Stimulated activated CD4-positive, alpha-beta T cell treated with anti-CD3 and anti-CD28 coated beads, Interleukin-15, amount 100 ng/mL, for 1 hour (primary cell): ENCODE measurements around the gene PRKAR2A.
"Not testable (repeated sequence)": the region's sequence is repeated elsewhere in the genome, so short reads cannot be mapped to it uniquely, and the experiment has no call there.

Source experiments
- DNase-seq, 2 donors: peaks; one replicate each; pipeline ENCODE4 v3.0.0-alpha.2; 2020; ENCODE audit warnings: low read depth in 1 of 2, low spot score in 1 of 2

The PRKAR2A gene

GRCh38 chr3:48782046-48782445, 65.6 kb downstream of the PRKAR2A start:
- no peak for DNase-seq

GRCh38 chr3:48778565-48778964, 69.1 kb downstream of the PRKAR2A start:
- DNase-seq, result not testable (repeated sequence)

GRCh38 chr3:48776854-48777253, 70.8 kb downstream of the PRKAR2A start:
- no peak for DNase-seq

GRCh38 chr3:48770192-48770502, 77.5 kb downstream of the PRKAR2A start:
- DNase-seq, result no peak

- DNase-seq, result no peak
Observed at GRCh38 chr3:48765376-48765775, 82.3 kb downstream of the PRKAR2A start.

GRCh38 chr3:48762816-48763215, 84.9 kb downstream of the PRKAR2A start:
- no peak for DNase-seq

GRCh38 chr3:48759991-48760540, 87.6 kb downstream of the PRKAR2A start:
- DNase-seq, result not testable (repeated sequence)

GRCh38 chr3:48759531-48759930, 88.1 kb downstream of the PRKAR2A start:
- not testable (repeated sequence) for DNase-seq

- no peak for DNase-seq
Observed at GRCh38 chr3:48759071-48759470, 88.6 kb downstream of the PRKAR2A start.

- DNase-seq, result no peak
Observed at GRCh38 chr3:48756640-48757039, 91.0 kb downstream of the PRKAR2A start.

GRCh38 chr3:48750856-48751255, 96.8 kb downstream of the PRKAR2A start:
- DNase-seq, result no peak

- no peak for DNase-seq
Observed at GRCh38 chr3:48748754-48749153, 98.9 kb downstream of the PRKAR2A start.

GRCh38 chr3:48747706-48748105, 100.0 kb downstream of the PRKAR2A start:
- no peak for DNase-seq

- DNase-seq, result no peak
Observed at GRCh38 chr3:48747015-48747615, 100.6 kb downstream of the PRKAR2A start.

GRCh38 chr3:48743773-48744172, 103.9 kb downstream of the PRKAR2A start:
- no peak for DNase-seq

- not testable (repeated sequence) for DNase-seq
Observed at GRCh38 chr3:48741226-48741625, 106.4 kb downstream of the PRKAR2A start.

- DNase-seq, result peak; percentile 14 to 24
Observed at GRCh38 chr3:48739955-48740823, 107.5 kb downstream of the PRKAR2A start.

- no peak for DNase-seq
Observed at GRCh38 chr3:48739617-48739954, 108.1 kb downstream of the PRKAR2A start.

GRCh38 chr3:48738926-48739616, 108.6 kb downstream of the PRKAR2A start:
- no peak for DNase-seq

GRCh38 chr3:48738144-48738536, 109.5 kb downstream of the PRKAR2A start:
- no peak for DNase-seq

- DNase-seq, result not testable (repeated sequence)
Observed at GRCh38 chr3:48735075-48735767, 112.5 kb downstream of the PRKAR2A start.
